HG02970 (cell line): ENCODE results near the gene CCM2.

Experiments
- ATAC-seq: cut with Tn5 transposase; IDR thresholded peaks from one replicate; pipeline ENCODE4 v1.9.1; 2021; ENCODE audit warnings: mild to moderate bottlenecking, moderate library complexity, moderate number of reproducible peaks; ENCODE audit not compliant: unreplicated experiment, low FRiP score

CCM2 gene

GRCh38 chr7:44967571-44968446 is 32.2 kb upstream of the CCM2 start:
- no peak for ATAC-seq

GRCh38 chr7:44969049-44969700 is 30.8 kb upstream of the CCM2 start:
- ATAC-seq, result no peak

- no peak for ATAC-seq
Observed at GRCh38 chr7:44969701-44970522, 30.1 kb upstream of the CCM2 start.

DNA sequence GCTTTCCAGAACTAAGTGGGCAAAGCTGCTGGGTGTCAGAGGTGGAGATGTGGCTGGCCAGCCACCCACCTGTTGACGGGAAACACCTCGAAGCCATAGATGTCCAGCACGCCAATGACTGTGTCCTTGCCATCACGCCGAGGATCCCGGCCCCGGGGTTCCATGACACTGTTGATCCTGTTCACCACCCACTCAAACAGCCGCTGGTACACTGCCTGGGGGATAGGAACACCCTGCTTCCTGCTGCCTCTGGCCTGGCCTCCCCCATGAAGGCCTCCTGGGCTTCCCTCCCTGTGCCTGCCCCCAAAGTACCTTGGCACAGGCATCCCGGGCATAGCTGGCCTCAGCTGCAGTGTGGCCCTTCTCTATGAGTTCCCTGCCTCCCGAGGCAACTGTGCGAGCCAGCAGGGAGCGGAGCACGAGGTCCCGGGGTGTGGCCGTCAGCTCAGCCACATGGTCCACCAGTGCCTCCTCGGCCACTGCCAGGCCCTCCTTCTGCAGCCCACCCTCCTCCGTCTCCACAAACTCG is 29.4 kb upstream of the CCM2 start:
- ATAC-seq, result no peak

GRCh38 chr7:44971188-44971901 is 28.7 kb upstream of the CCM2 start:
- no peak for ATAC-seq

DNA sequence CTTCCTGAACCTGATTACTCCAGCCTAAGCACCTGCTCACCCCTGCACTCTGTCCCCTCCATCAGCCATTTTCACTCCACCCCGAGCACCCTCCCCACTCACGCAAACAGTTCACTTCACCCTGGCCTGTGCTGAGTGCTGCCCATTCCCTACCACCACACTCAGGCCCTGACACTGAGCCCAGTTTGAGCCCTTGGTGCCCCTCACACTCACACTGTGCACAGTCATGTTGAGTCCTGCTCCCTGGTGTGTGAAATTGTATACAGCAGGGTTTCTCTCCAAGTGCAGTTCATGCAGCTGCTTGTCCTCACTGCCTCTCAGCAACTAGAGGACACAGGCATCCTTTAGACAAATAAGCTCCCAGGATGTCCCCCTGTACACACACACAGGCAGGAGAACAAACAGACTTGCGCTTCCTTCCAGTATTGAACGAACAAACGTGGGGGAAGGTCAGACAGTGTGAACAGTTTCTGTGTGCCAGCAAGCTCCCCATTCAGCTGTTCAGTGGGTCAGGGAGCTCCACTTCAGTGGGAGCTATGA is 28.0 kb upstream of the CCM2 start:
- ATAC-seq, result no peak

DNA sequence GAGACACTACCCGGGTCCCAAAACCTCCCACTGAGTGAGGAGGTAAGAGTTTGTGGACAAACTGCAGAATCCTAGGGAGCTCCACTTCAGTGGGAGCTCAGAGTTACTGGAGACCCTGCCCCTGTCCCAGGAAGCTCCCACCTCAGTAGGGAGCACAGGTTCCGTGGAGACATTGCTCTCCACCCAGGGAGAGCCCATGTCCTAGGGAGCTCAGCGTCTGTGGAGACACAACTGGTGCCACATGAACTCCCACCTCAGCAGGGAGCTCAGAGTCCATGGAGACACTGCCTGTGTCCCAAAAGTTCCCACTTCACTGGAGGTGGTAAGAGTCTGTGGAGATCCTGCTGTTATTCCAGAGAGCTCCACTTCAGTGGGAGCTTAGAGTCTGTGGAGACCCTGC is 27.4 kb upstream of the CCM2 start:
- no peak for ATAC-seq

- ATAC-seq, result no peak
Observed at GRCh38 chr7:44973610-44974401, 26.2 kb upstream of the CCM2 start.

DNA sequence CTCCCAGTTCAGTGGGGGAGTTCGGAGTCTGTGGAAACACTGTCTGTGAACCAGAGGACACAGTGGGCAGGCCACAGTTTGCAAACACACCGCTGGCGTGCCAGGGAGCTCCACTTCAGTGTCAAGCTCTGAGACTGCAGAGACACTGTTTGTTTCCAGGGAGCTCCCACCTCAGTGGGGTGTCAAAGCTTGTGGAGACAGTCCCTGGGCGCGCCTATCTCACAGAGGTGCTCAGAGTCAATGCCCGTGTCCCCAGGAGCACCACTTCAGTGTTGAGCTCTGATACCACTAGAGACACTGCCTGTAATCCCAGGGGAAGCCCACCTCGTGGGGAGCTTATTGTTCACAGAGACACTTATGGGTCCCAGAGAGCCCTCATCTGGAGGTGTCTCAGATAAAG is 25.5 kb upstream of the CCM2 start:
- no peak for ATAC-seq

DNA sequence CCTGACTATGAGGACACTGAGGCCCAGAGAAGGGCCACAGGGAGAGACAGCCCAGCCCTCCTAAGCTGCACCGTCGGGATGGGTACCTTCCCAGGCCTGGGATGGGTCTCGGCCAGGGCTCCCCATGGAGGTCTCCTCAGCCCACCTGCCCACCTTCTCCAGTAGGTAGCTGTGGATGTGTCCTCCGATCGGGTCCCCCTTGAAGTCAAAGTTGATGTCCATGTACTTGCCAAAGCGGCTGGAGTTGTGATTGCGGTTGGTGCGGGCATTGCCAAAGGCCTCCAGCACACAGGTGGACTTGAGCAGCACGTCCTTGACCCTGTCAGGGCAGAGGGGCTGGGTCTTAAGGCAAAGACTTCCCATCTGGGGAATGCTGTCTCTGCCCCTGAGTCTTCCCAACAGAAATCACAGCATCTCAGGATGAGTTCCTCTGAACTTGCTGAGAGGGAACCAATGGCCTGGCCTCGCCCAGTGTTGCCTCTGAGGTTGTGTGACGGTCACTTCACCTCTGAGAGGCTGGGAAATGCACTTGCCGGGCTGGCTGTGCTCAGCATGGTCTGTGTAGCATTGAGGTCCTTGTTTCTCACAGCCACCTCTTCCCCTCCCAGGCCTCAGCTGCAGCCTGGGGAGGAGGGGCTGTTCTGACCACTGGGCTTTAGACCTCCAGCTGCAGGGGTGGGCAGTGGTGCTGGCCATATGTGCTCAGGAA is 24.5 kb upstream of the CCM2 start:
- ATAC-seq, result no peak

DNA sequence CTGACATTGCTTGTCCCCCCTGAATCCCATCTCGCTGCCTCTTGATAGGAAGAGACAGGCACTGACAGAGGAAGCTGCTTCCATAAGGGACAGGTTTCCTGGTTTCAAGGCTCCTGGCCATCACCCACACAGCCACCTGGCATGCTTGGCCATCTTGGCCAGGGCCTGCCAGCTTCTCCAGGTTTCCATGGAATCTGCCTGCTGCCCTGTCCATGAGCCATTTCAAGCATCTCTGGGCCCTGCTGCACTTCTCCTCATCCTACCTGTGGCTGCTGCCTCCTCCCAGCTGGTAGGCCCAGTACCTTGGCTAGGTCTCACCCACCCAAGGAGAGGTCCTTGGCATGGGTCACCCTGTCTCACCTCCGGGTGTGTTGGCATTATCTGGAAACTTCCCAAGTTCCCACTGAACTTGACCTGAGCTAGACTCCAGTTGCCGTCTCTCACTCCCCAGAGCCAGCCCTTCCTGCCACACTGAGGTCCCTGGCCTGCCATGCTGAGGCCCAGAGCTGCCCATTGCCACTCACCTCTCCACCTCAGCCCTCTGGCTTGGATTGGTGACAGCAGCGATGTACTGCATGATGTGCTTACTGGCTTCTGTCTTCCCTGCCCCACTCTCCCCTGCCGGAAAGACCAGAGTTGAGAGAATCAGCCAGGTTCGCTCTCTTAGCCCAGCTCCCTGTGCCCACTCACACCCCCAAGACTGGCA is 23.8 kb upstream of the CCM2 start:
- ATAC-seq, result no peak

- ATAC-seq, result no peak
Observed at GRCh38 chr7:44976746-44977196, 23.2 kb upstream of the CCM2 start.

DNA sequence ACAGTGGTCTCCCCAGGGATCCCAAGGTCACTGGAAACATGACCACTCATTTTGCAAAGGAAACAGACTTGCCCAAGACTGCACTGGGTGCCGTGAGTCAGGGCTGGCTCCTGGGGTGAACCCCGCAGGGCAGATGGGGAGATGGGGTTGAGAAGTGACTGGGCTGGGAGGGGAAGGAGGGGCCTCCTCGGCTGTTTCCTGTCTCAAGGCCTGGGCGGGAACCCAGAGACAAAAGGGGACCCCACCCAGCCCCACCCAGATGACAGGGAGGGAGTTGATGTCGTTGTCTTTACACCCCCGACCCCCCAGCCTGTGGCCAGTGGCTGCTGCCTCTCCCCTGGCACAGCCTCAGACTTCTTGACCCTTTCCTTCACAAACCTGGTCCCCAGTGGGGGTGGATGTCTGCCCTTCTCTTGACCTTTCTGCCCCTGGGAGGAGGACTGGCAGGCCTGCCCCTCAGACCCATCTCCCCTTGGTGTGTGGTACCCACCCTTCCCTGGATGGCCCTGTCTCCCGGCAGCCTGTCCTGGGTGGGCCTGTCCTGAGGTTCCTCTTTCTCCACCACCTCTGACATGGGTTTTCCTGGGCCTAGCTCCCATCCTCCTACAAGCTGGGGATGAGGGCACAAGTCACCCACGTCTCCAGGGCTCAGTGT is 22.6 kb upstream of the CCM2 start:
- ATAC-seq, result no peak

DNA sequence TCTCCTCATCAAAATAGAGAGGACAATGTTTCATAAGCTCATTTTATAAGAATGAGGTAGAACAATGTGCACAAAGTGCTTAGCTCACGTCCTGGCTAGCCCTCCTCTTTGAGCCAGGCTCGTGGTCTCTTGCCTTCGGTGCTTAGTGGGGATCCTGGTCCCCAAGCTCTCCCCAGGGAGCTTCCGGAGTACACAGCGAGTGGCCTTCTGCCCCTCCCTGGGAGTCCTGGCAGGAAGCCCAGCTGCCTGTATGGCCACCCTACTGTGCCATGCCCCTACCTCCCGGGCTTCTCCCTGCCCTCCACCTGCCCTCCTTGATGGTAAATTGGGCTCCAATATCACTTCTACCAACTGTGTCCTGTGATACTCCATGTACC is 22.1 kb upstream of the CCM2 start:
- no peak for ATAC-seq

GRCh38 chr7:44978511-44979366 is 21.3 kb upstream of the CCM2 start, which contains the start of gene MYO1G:
TSS of gene MYO1G (minus strand) at chr7:44979015. CDS start at chr7:44978961, 54 bp downstream.
- peak; percentile 48 for ATAC-seq
